T-cell (primary cell): Measurements from ENCODE around the gene DNAJC4. TPM values are rescaled to one million over a fixed set of nuclear protein-coding genes. Genes with fewer than 3 reads are reported as not detected.

Experiments used
- ATAC-seq, 4 experiments: fragments of 200-7000 bp in 3 of 4; fragments of 150-1000 bp in 1 of 4; cut with Tn5 transposase; replicated peaks in 1 of 4; 1 replicate in 3 of 4; 2 replicates in 1 of 4; pipeline ENCODE4 v1.10.0; 2021; ENCODE audit warnings: moderate library complexity in 3 of 4, mild to moderate bottlenecking in 2 of 4, moderate number of reproducible peaks in 1 of 4
- CTCF ChIA-PET, 2 donors: fragments of 300-600 bp; sonication (Branson Sonifier 250); formaldehyde crosslinking; loops; one replicate each; lab custom pipeline; 2022; ENCODE audit warnings: antibody characterized with exemption in 2 of 2; lab: Charles Lee
- POLR2A ChIA-PET, 2 donors: fragments of 300-600 bp; sonication (Branson Sonifier 250); formaldehyde crosslinking; loops; one replicate each; lab custom pipeline; 2022; ENCODE audit warnings: antibody characterized with exemption in 2 of 2; lab: Charles Lee
- DNase-seq, 35 experiments: peaks; one replicate each; pipeline versions ENCODE4 v3.0.0 to v3.0.0-alpha.2; 2013 to 2023
- H3K27ac ChIP-seq: one replicate; pipeline ENCODE4 v1.5.1; 2013; ENCODE audit warnings: low read length
- H3K27me3 ChIP-seq, 2 experiments: replicated peaks in 1 of 2; 1 replicate in 1 of 2; 2 replicates in 1 of 2; pipeline versions ENCODE4 v1.6.1 to v1.7.0; 2013; ENCODE audit warnings: low read length in 1 of 2, mixed read lengths in 1 of 2; ENCODE audit not compliant: control insufficient read depth in 2 of 2, insufficient read depth in 2 of 2; ENCODE audit errors: extremely low read depth in 1 of 2
- H3K36me3 ChIP-seq, 2 donors: 1 replicate in 1 of 2; 2 replicates in 1 of 2; pipeline versions ENCODE4 v1.6.1 to v1.7.0; 2013; ENCODE audit warnings: low read length in 1 of 2; ENCODE audit not compliant: control insufficient read depth in 2 of 2, insufficient read depth in 1 of 2; ENCODE audit errors: extremely low read depth in 1 of 2
- H3K4me1 ChIP-seq, 2 experiments: 1 replicate in 1 of 2; 2 replicates in 1 of 2; pipeline versions ENCODE4 v1.6.1 to v1.7.0; 2013; ENCODE audit warnings: low read length in 2 of 2, mixed read lengths in 1 of 2; ENCODE audit not compliant: insufficient read depth in 2 of 2, control insufficient read depth in 1 of 2; ENCODE audit errors: extremely low read depth in 1 of 2
- H3K4me3 ChIP-seq, 2 donors: 1 replicate in 1 of 2; 2 replicates in 1 of 2; pipeline versions ENCODE4 v1.5.1 to v1.7.0; 2013; ENCODE audit warnings: mild to moderate bottlenecking in 2 of 2, low read length in 1 of 2, moderate library complexity in 1 of 2; ENCODE audit not compliant: control insufficient read depth in 1 of 2; ENCODE audit errors: extremely low read depth in 1 of 2
- H3K9me3 ChIP-seq: 2 replicates; pipeline ENCODE4 v1.7.0; 2013
- H3K27ac Mint-ChIP-seq, 2 donors: one replicate each; pipeline ENCODE4 v1.8.0; 2020 to 2021; ENCODE audit warnings: mild to moderate bottlenecking in 2 of 2, mixed read lengths in 2 of 2
- H3K27me3 Mint-ChIP-seq, 2 donors: one replicate each; pipeline ENCODE4 v1.8.0; 2021 to 2022; ENCODE audit warnings: mixed read lengths in 2 of 2
- H3K36me3 Mint-ChIP-seq: one replicate; pipeline ENCODE4 v1.8.0; 2021; ENCODE audit warnings: mixed read lengths
- H3K4me1 Mint-ChIP-seq, 3 donors: one replicate each; pipeline ENCODE4 v1.8.0; 2020 to 2022; ENCODE audit warnings: mixed read lengths in 3 of 3, mild to moderate bottlenecking in 1 of 3
- H3K4me3 Mint-ChIP-seq, 3 donors: one replicate each; pipeline ENCODE4 v1.8.0; 2020 to 2022; ENCODE audit warnings: mild to moderate bottlenecking in 3 of 3, mixed read lengths in 3 of 3, moderate library complexity in 3 of 3
- H3K9me3 Mint-ChIP-seq, 3 donors: one replicate each; pipeline ENCODE4 v1.8.0; 2020 to 2022; ENCODE audit warnings: mixed read lengths in 3 of 3
- WGBS: methylation state at CpG from one replicate; pipeline ENCODE4 v1.1.5; 2013; ENCODE audit warnings: missing lambda C conversion rate; ENCODE audit not compliant: insufficient coverage; 5-methylcytosine and 5-hydroxymethylcytosine counted together
- total RNA-seq, 35 experiments: library from RNA in 6 of 35; stranded (reverse) in 6 of 35; fragments of 120-200 nt in 1 of 35; gene quantifications; one replicate each; pipeline versions ENCODE4 v1.2.1 to v1.2.4 and lab custom pipeline; 2013 to 2026

Gene DNAJC4
- total RNA-seq, 5 donors from 2014 or later (not counting 1 experiment from before 2014, with no cell fraction given), result 46.2 to 64.7 (median 51.4) TPM

DNA sequence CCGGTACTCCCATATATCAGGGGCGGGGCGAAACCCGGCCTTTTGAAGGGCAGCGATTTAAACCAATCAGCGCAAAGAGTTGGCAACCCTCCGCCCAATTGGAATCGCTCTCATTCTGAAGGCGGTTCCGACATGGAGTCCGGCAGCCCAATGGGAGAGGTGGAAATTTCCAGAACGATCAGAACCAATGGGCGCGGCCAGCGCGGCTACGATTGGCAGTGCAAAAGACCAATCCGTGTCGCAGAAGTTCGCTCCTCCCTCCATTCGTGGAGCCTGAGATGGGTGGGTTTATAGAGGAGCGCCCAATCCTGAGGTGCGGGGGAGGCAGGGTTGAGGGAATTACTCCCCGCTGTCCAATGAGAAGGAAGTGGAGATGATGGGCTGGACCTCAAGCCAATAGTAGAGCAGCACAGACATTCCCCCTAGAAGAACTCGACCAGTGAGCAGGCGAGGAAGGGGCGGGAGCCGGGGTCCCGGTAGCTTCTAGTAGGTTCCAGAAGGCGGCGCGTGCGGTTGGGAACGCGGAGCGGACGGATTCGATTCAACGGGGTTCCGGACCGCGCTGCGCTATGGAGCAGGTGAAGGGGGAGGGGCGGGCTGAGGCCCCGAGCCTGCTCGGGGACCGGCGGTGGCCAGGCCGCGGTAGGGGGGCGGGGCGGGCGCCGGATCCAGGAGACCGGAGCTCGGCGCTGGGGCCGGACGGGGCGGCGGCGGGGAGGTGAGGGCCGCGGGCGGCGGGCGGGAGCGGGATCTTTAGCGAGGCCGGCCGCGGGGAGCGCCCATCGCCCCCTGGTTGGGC is 44.5 kb upstream of the DNAJC4 start, which contains the start of gene STIP1:
Gene STIP1, plus strand, starts transcription at position 479 of the 799 bp plus-strand sequence. Its CDS starts 91 bp downstream, at position 570.
- peak within 1 kb of the TSS; percentile 40 for H3K27ac ChIP-seq
- peak within 1 kb of the TSS; percentile 73 to 89 for H3K4me3 ChIP-seq
- peak; percentile 87 to 90 (median 88) for ATAC-seq
- WGBS, result under 1% methylated on average over 46 of the region's 74 CpGs
- Mint-ChIP-seq H3K27me3 (no peaks in the 10 kb centered on the region), H3K9me3 (no peaks in the 10 kb centered on the region), H3K4me3 (peak within 1 kb of the TSS in 2 of 3 donors; percentile 92 to 99), H3K36me3 (peaks cover 3% of the 10 kb centered on the region), H3K27ac (peak within 1 kb of the TSS; percentile 94 to 99), H3K4me1 (peaks cover 38 to 43% (median 42%) of the 10 kb centered on the region in 3 donors)
- peaks cover 6 to 38% of the 10 kb centered on the region in 2 experiments for H3K4me1 ChIP-seq
- H3K36me3 ChIP-seq, result peaks cover 0 to 6% of the 10 kb centered on the region in 2 donors
- no peaks in the 10 kb centered on the region for H3K27me3 ChIP-seq
- peak; percentile 96 to 100 (median 99) for DNase-seq
- CTCF ChIA-PET, result interaction anchor here (0.5 to 2.2 kb wide), 11 partner anchors 11 to 1816 kb away, joined by 3 to 15 read pairs (median 3); partner anchors contain the start of genes BAD (in 1 of the 2), BANF1 (in 1 of the 2), EIF1AD (in 1 of the 2) and GPR137 (in 1 of the 2)
- no peaks in the 10 kb centered on the region for H3K9me3 ChIP-seq
- POLR2A ChIA-PET, result interaction anchor here in 1 of 2 donors (0.6 to 1.5 kb wide), 4 partner anchors 84 to 132 kb away, joined by 3 to 5 read pairs (median 3); partner anchors contain the start of genes PRDX5 and TRMT112

GRCh38 chr11:64186492-64187165 is 43.7 kb upstream of the DNAJC4 start:
- H3K9me3 Mint-ChIP-seq, result no peaks in the 10 kb centered on the region
- H3K36me3 Mint-ChIP-seq, result peaks cover 3% of the 10 kb centered on the region
- no peaks in the 10 kb centered on the region for H3K27me3 Mint-ChIP-seq
- Histone ChIP-seq H3K4me1 (peaks cover 6 to 40% of the 10 kb centered on the region in 2 experiments), H3K9me3 (no peaks in the 10 kb centered on the region), H3K4me3 (no peak overlapping the region), H3K27ac (no peak overlapping the region), H3K27me3 (no peaks in the 10 kb centered on the region), H3K36me3 (peaks cover 0 to 6% of the 10 kb centered on the region in 2 donors)
- H3K4me1 Mint-ChIP-seq, result peaks cover 32 to 40% (median 40%) of the 10 kb centered on the region in 3 donors
- CTCF ChIA-PET, result interaction anchor here (0.6 to 2.6 kb wide), 10 partner anchors 14 to 872 kb away, joined by 3 to 15 read pairs (median 4); partner anchors contain the start of genes BAD (in 1 of the 2), GPR137 (in 1 of the 2), NAALADL1 (in 1 of the 2) and PRDX5 (in 1 of the 2)
- POLR2A ChIA-PET, result interaction anchor here in 1 of 2 donors (0.6 to 1.5 kb wide), 3 partner anchors 98 to 131 kb away, joined by 3 to 5 read pairs (median 3); partner anchors contain the start of genes PRDX5 and TRMT112
- DNase-seq (peak in 9 of 35 experiments; percentile 16 to 53 (median 24)), ATAC-seq (no peak)
- under 1% methylated on average over 31 of the region's 48 CpGs for WGBS
- H3K4me3 Mint-ChIP-seq, result no peak overlapping the region
- H3K27ac Mint-ChIP-seq, result no peak overlapping the region

DNA sequence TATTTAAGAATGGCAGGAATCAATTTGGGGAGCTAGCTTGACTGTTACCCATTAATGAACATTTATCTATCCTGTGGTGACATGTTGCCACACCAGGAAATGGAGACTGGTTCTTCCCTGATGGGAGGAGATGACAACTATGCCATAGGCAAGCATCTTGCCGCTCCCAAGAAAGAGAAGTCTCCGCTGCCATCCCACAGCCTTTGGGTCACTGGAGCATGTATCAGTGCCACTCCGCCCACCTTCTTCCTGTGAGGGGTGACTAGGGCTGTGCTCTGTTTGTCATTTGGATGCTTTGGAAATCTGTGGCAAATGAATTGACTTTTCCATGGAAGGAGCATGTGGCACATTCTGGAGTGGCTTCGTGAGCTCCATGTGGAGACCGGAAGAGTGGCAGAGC is 37.9 kb upstream of the DNAJC4 start:
- ATAC-seq, result no peak

DNA sequence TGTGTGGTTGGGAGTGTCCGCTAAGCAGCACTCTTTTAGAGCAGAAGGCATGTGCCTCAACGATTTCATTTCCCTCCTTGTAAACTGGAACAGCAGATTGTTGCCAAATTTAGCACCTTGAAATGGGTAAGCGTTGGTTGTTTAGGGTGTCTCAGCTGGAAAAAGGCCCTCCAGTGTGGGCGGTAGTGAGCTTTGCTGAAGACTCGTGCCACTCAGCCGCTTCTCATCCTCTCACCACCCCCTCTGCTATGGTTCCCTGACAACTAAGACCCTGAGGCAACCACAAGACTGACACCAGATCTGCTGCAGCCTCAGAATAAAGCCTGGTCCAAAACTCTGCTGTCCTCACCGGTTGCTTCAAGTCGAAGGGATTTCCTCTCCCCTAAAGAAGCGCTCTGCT is 33.7 kb upstream of the DNAJC4 start:
- no peaks in the 10 kb centered on the region for H3K27me3 Mint-ChIP-seq
- H3K36me3 ChIP-seq, result peaks cover 9 to 87% of the 10 kb centered on the region in 2 donors
- ChIA-PET CTCF (interaction anchor here in 1 of 2 donors (0.6 kb wide), 1 partner anchor 11 kb away, joined by 3 read pairs; the partner anchor contains the start of gene STIP1), POLR2A (no interaction called here)
- H3K27ac ChIP-seq, result no peak overlapping the region
- peaks cover 0 to 3% of the 10 kb centered on the region in 2 experiments for H3K4me1 ChIP-seq
- H3K4me1 Mint-ChIP-seq, result peaks cover 5 to 14% (median 9%) of the 10 kb centered on the region in 3 donors
- 51% methylated on average over 4 of the region's 9 CpGs for WGBS
- no peak overlapping the region for H3K4me3 Mint-ChIP-seq
- no peaks in the 10 kb centered on the region for H3K9me3 ChIP-seq
- H3K27ac Mint-ChIP-seq, result no peak overlapping the region
- no peak for DNase-seq
- ATAC-seq, result no peak
- no peaks in the 10 kb centered on the region for H3K9me3 Mint-ChIP-seq
- peaks cover 48% of the 10 kb centered on the region for H3K36me3 Mint-ChIP-seq
- no peak overlapping the region for H3K4me3 ChIP-seq
- H3K27me3 ChIP-seq, result no peaks in the 10 kb centered on the region

More for the DNA sequence above, 37.9 kb upstream of the DNAJC4 start:
- Mint-ChIP-seq H3K27me3 (no peaks in the 10 kb centered on the region), H3K36me3 (peaks cover 35% of the 10 kb centered on the region), H3K9me3 (no peaks in the 10 kb centered on the region), H3K4me3 (no peak overlapping the region), H3K27ac (no peak overlapping the region), H3K4me1 (peaks cover 10 to 32% (median 25%) of the 10 kb centered on the region in 3 donors)
- Histone ChIP-seq H3K27me3 (no peaks in the 10 kb centered on the region), H3K36me3 (peaks cover 4 to 58% of the 10 kb centered on the region in 2 donors), H3K9me3 (no peaks in the 10 kb centered on the region), H3K4me1 (peaks cover 6 to 19% of the 10 kb centered on the region in 2 experiments), H3K27ac (no peak overlapping the region), H3K4me3 (no peak overlapping the region)
- DNase-seq, result no peak
- ChIA-PET CTCF (no interaction called here), POLR2A (no interaction called here)
- 91% methylated on average over 5 of the region's 5 CpGs for WGBS

DNA sequence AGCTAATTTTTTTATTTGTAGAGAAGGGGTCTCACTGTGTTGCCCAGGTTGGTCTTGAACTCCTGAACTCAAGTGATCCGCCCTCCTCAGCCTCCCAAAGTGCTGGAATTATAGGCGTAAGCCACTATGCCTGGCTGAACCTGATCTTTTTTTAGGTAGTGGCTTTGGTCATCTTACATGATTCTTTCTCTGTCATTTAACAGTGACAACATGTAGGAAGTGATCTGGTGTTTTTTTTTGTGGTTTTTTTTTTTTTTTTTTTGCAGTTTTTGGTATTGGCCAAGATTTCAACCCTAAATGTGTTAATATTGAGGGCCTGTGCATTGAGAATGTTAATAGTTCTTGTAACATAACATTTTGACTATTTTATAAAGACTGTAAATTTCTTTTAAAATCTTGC is 31.8 kb upstream of the DNAJC4 start:
- H3K9me3 Mint-ChIP-seq, result no peaks in the 10 kb centered on the region
- no peak overlapping the region for H3K27ac Mint-ChIP-seq
- H3K4me1 Mint-ChIP-seq, result peaks cover 4 to 6% (median 4%) of the 10 kb centered on the region in 3 donors
- H3K27me3 ChIP-seq, result no peaks in the 10 kb centered on the region
- H3K36me3 Mint-ChIP-seq, result peaks cover 56% of the 10 kb centered on the region
- no peak overlapping the region for H3K27ac ChIP-seq
- H3K4me3 ChIP-seq, result no peak overlapping the region
- DNase-seq, result no peak
- ATAC-seq, result no peak
- no peak overlapping the region for H3K4me3 Mint-ChIP-seq
- H3K4me1 ChIP-seq, result peaks cover 0 to 2% of the 10 kb centered on the region in 2 experiments
- no CpG with 5 or more reads among the region's 2 CpGs for WGBS
- CTCF ChIA-PET, result no interaction called here
- POLR2A ChIA-PET, result interaction anchor here in 1 of 2 donors (0.7 kb wide), 1 partner anchor 43 kb away, joined by 3 read pairs; the partner anchor contains the start of gene FKBP2
- H3K36me3 ChIP-seq, result peaks cover 14 to 89% of the 10 kb centered on the region in 2 donors
- no peaks in the 10 kb centered on the region for H3K9me3 ChIP-seq
- H3K27me3 Mint-ChIP-seq, result no peaks in the 10 kb centered on the region
